ENCODE measurements around the gene METTL2A. TPM values are rescaled to one million over a fixed set of nuclear protein-coding genes. Genes with fewer than 3 reads are reported as not detected.
"Not testable (repeated sequence)": the region's sequence is repeated elsewhere in the genome, so short reads cannot be mapped to it uniquely, and the experiment has no call there.

The METTL2A gene
- total RNA-seq, 1 donor from 2014 or later: 22.0 TPM

DNA sequence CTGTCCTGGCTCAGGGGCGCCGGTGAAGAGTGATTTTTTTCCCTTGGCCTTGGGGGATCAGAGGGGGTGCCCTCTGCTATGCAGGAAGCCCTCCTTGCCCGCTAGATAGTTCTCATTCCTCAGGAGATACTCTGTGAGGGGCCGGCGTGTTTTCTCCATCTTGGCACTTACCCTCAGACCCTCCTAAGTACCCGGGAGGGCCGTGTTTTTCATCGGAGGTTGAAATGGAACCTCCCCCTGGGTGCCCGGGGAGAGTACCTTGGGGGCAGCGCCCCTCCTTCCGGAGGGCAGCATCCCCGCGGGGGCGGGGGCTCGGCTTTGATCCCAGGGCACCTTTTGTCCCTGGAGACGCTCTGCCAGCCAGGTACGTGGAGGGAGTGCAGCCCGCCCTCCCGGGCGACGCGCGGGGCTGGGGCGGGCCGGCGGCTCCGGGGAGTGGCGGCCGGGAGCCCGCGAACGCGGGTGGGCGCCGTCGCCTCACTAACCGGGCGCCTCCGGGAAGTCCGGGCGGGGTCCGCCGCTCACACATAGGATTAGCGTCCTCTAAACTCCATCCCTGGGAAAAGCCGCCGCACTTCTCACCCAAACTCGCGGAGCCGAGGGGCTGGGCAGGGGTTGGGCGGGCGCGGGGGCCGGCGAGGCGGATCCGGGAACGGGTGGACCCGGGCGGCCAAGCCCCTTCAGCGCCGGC lies 54.2 kb downstream of the METTL2A start:
- H3K36me3 Mint-ChIP-seq (ENCODE audit: unreplicated experiment); H3K27me3 Mint-ChIP-seq (ENCODE audit: unreplicated experiment); H3K9me3 Mint-ChIP-seq (ENCODE audit: unreplicated experiment); DNase-seq (ENCODE audit: extremely low spot score, unreplicated experiment): not testable (repeated sequence)
- H3K4me3 Mint-ChIP-seq (ENCODE audit: unreplicated experiment): peak overlapping the region; percentile 74
- H3K4me1 Mint-ChIP-seq (ENCODE audit: unreplicated experiment): peaks cover 23% of the 10 kb centered on the region
- peak overlapping the region; percentile 81 for H3K27ac Mint-ChIP-seq (ENCODE audit: unreplicated experiment)

GRCh38 chr17:62478424-62478879 lies 54.8 kb downstream of the METTL2A start, which contains the start of gene TLK2:
Gene TLK2 (plus strand): TSS chr17:62478825. CDS start chr17:62481126, 2,301 bp downstream.
- Mint-ChIP-seq H3K9me3 (ENCODE audit: unreplicated experiment) (no peaks in the 10 kb centered on the region), H3K36me3 (ENCODE audit: unreplicated experiment) (peaks cover 7% of the 10 kb centered on the region), H3K4me1 (ENCODE audit: unreplicated experiment) (peaks cover 23% of the 10 kb centered on the region), H3K4me3 (ENCODE audit: unreplicated experiment) (peak within 1 kb of the TSS; percentile 88), H3K27ac (ENCODE audit: unreplicated experiment) (peak within 1 kb of the TSS; percentile 93), H3K27me3 (ENCODE audit: unreplicated experiment) (no peaks in the 10 kb centered on the region)
- DNase-seq (ENCODE audit: extremely low spot score, unreplicated experiment): peak; percentile 94
- no peak for TF ChIP-seq CTCF (IDR thresholded peaks at IDR 0.05)

GRCh38 chr17:62478880-62479638 lies 55.4 kb downstream of the METTL2A start:
- not testable (repeated sequence) for H3K36me3 Mint-ChIP-seq (ENCODE audit: unreplicated experiment); H3K27me3 Mint-ChIP-seq (ENCODE audit: unreplicated experiment); H3K9me3 Mint-ChIP-seq (ENCODE audit: unreplicated experiment)
- peak overlapping the region; percentile 88 for H3K4me3 Mint-ChIP-seq (ENCODE audit: unreplicated experiment)
- H3K4me1 Mint-ChIP-seq (ENCODE audit: unreplicated experiment): peaks cover 23% of the 10 kb centered on the region
- DNase-seq (ENCODE audit: extremely low spot score, unreplicated experiment): peak; percentile 83
- H3K27ac Mint-ChIP-seq (ENCODE audit: unreplicated experiment): peak overlapping the region; percentile 93

- Mint-ChIP-seq H3K4me1 (ENCODE audit: unreplicated experiment) (peaks cover 23% of the 10 kb centered on the region), H3K4me3 (ENCODE audit: unreplicated experiment) (peak overlapping the region; percentile 88), H3K27ac (ENCODE audit: unreplicated experiment) (peak overlapping the region; percentile 93)
- H3K9me3 Mint-ChIP-seq (ENCODE audit: unreplicated experiment); H3K36me3 Mint-ChIP-seq (ENCODE audit: unreplicated experiment); H3K27me3 Mint-ChIP-seq (ENCODE audit: unreplicated experiment): not testable (repeated sequence)
- peak; percentile 81 for DNase-seq (ENCODE audit: extremely low spot score, unreplicated experiment)
These were observed 56.1 kb downstream of the METTL2A start for GRCh38 chr17:62479639-62480258.

DNA sequence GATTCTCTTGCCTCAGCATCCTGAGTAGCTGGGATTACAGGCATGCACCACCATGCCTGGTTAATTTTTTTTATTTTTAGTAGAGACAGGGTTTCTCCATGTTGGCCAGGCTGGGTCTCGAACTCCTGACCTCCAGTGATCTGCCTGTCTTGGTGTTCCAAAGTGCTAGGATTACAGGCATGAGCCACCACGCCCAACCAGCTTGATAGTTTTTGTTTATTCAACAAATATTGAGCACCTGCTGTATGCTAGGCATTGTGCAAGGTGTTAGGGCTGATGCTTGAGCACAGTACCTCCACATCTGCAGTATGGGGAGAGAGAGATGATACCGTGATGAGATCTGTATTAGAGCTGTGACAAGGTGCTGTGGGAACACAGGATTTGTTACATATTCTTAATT lies 58.9 kb downstream of the METTL2A start:
- Mint-ChIP-seq H3K36me3 (ENCODE audit: unreplicated experiment) (peaks cover 10% of the 10 kb centered on the region), H3K4me1 (ENCODE audit: unreplicated experiment) (peaks cover 30% of the 10 kb centered on the region)
- H3K4me3 Mint-ChIP-seq (ENCODE audit: unreplicated experiment); H3K27ac Mint-ChIP-seq (ENCODE audit: unreplicated experiment); H3K9me3 Mint-ChIP-seq (ENCODE audit: unreplicated experiment); H3K27me3 Mint-ChIP-seq (ENCODE audit: unreplicated experiment): not testable (repeated sequence)
- peak; percentile 13 for DNase-seq (ENCODE audit: extremely low spot score, unreplicated experiment)

DNA sequence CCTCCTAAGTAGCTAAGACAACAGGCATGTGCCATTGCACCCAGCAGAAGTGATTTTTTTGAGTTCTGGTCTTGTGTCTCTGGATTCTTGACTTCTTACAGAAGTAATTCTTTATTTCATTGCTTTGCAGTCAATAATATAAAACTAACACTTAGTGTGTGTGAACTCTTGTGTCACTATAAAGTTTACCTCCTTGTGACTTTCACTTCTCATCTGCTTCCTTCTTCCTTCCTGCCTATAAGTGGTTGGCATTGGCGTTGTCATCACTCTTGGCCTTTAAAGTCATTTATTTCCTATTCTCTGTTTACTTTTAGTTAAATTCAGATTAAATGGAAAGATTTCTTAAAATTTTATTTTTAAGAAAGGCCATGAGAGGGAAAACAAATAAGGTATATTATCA lies 67.3 kb downstream of the METTL2A start:
- H3K27ac Mint-ChIP-seq (ENCODE audit: unreplicated experiment); H3K4me3 Mint-ChIP-seq (ENCODE audit: unreplicated experiment); H3K4me1 Mint-ChIP-seq (ENCODE audit: unreplicated experiment); H3K27me3 Mint-ChIP-seq (ENCODE audit: unreplicated experiment); H3K9me3 Mint-ChIP-seq (ENCODE audit: unreplicated experiment); DNase-seq (ENCODE audit: extremely low spot score, unreplicated experiment): not testable (repeated sequence)
- peaks cover 12% of the 10 kb centered on the region for H3K36me3 Mint-ChIP-seq (ENCODE audit: unreplicated experiment)

GRCh38 chr17:62493049-62493655 lies 69.5 kb downstream of the METTL2A start:
- H3K36me3 Mint-ChIP-seq (ENCODE audit: unreplicated experiment); H3K4me3 Mint-ChIP-seq (ENCODE audit: unreplicated experiment); H3K27me3 Mint-ChIP-seq (ENCODE audit: unreplicated experiment); H3K27ac Mint-ChIP-seq (ENCODE audit: unreplicated experiment); H3K4me1 Mint-ChIP-seq (ENCODE audit: unreplicated experiment); H3K9me3 Mint-ChIP-seq (ENCODE audit: unreplicated experiment); DNase-seq (ENCODE audit: extremely low spot score, unreplicated experiment): not testable (repeated sequence)

- H3K4me3 Mint-ChIP-seq (ENCODE audit: unreplicated experiment); DNase-seq (ENCODE audit: extremely low spot score, unreplicated experiment); H3K4me1 Mint-ChIP-seq (ENCODE audit: unreplicated experiment); H3K27me3 Mint-ChIP-seq (ENCODE audit: unreplicated experiment); H3K9me3 Mint-ChIP-seq (ENCODE audit: unreplicated experiment); H3K36me3 Mint-ChIP-seq (ENCODE audit: unreplicated experiment); H3K27ac Mint-ChIP-seq (ENCODE audit: unreplicated experiment): not testable (repeated sequence)
These were observed 70.4 kb downstream of the METTL2A start for GRCh38 chr17:62494073-62494472.

DNA sequence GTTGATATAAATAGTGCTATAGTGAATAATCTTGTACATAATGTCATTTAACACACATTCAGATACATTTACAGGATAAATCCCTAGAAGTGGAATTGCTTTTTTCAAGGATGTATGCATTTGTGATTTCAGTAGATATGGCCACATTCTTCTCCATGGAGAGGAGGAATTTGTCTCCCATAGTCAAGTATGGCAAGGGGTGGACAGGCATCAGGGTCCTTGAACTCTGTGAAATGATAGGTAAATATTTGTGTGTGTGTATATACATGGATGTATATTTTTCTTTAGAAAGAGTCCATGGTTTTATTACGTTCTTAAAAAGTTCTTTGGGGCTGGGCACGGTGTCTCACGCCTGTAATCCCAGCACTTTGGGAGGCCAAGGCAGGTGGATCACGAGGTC lies 72.6 kb downstream of the METTL2A start:
- H3K4me3 Mint-ChIP-seq (ENCODE audit: unreplicated experiment); DNase-seq (ENCODE audit: extremely low spot score, unreplicated experiment); H3K9me3 Mint-ChIP-seq (ENCODE audit: unreplicated experiment); H3K27me3 Mint-ChIP-seq (ENCODE audit: unreplicated experiment); H3K36me3 Mint-ChIP-seq (ENCODE audit: unreplicated experiment); H3K27ac Mint-ChIP-seq (ENCODE audit: unreplicated experiment): not testable (repeated sequence)
- H3K4me1 Mint-ChIP-seq (ENCODE audit: unreplicated experiment): peaks cover 15% of the 10 kb centered on the region

DNA sequence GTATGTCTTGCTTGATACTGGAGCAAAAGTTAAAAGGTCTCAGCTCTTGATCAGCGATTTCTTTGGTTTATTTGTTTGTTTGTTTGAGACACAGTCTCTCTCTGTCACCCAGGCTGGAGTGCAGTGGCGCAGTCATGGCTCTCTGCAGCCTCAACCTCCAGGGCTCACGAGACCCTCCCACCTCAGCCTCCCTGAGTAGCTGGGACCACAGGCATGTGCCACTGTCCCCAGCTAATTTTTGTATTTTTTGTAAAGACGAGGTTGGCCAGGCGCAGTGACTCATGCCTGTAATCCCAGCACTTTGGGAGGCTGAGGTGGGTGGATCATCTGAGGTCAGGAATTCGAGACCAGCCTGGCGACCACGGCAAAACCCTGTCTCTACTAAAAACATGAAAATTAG lies 75.1 kb downstream of the METTL2A start:
- not testable (repeated sequence) for H3K27ac Mint-ChIP-seq (ENCODE audit: unreplicated experiment); H3K36me3 Mint-ChIP-seq (ENCODE audit: unreplicated experiment); DNase-seq (ENCODE audit: extremely low spot score, unreplicated experiment); H3K27me3 Mint-ChIP-seq (ENCODE audit: unreplicated experiment); H3K9me3 Mint-ChIP-seq (ENCODE audit: unreplicated experiment); H3K4me3 Mint-ChIP-seq (ENCODE audit: unreplicated experiment)
- H3K4me1 Mint-ChIP-seq (ENCODE audit: unreplicated experiment): peaks cover 18% of the 10 kb centered on the region

All from osteocyte (in vitro differentiated cells).